MM.1S (cell line): Measurements from ENCODE around the gene ZNF862.

Experiments
- EZH2 ChIP-seq: fragments of 300-600 bp; sonication (generic); optimal IDR thresholded peaks from 2 replicates; pipeline ENCODE3; 2017; ENCODE audit warnings: low read depth, mild to moderate bottlenecking, antibody characterized with exemption, low read length, mixed read lengths
- TF ChIP-seq, protein P1 (sequence below): fragments of 300-600 bp; sonication (generic); IDR thresholded peaks from 2 replicates; pipeline ENCODE4 v1.5.1; 2016; ENCODE audit warnings: antibody characterized with exemption, low read length, mixed read lengths

DNA sequence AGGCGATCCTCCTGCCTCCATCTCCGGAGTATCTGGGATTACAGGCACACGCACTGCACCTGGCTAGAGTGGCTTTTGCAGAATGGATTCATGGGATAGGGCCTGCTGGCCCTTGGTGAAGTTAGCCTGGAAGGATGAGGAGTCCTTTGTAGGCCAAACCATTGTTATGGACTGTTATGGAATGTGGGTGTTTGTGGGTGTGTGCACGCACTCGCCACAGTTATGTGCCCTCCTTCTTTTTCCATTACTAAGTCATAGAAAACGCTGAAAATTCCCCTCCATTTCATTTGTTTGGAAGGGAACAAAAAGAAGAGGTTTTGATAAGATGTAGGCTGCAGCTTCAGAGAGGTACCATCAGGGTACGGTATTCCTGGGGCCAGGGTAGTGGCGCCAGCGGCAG is 15.0 kb downstream of the ZNF862 start:
- TF ChIP-seq, protein P1, sequence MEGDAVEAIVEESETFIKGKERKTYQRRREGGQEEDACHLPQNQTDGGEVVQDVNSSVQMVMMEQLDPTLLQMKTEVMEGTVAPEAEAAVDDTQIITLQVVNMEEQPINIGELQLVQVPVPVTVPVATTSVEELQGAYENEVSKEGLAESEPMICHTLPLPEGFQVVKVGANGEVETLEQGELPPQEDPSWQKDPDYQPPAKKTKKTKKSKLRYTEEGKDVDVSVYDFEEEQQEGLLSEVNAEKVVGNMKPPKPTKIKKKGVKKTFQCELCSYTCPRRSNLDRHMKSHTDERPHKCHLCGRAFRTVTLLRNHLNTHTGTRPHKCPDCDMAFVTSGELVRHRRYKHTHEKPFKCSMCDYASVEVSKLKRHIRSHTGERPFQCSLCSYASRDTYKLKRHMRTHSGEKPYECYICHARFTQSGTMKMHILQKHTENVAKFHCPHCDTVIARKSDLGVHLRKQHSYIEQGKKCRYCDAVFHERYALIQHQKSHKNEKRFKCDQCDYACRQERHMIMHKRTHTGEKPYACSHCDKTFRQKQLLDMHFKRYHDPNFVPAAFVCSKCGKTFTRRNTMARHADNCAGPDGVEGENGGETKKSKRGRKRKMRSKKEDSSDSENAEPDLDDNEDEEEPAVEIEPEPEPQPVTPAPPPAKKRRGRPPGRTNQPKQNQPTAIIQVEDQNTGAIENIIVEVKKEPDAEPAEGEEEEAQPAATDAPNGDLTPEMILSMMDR, result no peak
- no peak for TF ChIP-seq EZH2
